C1 segment of cervical spinal cord (tissue), 14 donors: Measurements from ENCODE around the gene NDST1.

ENCODE experiments used
- DNase-seq, 14 donors: peaks; one replicate each; lab custom pipeline; 2025; lab: John Stamatoyannopoulos, UW

NDST1 gene

GRCh38 chr5:150604010-150604409, 96.1 kb downstream of the NDST1 start:
- DNase-seq = no peak

- no peak for DNase-seq
Measured at GRCh38 chr5:150604894-150605440, 97.0 kb downstream of the NDST1 start.

GRCh38 chr5:150605546-150605945, 97.6 kb downstream of the NDST1 start:
- DNase-seq = no peak

- no peak for DNase-seq
Measured at GRCh38 chr5:150606476-150606875, 98.5 kb downstream of the NDST1 start.

- no peak for DNase-seq
Measured at GRCh38 chr5:150607105-150607504, 99.2 kb downstream of the NDST1 start.
